Loucy (cell line): Measurements from ENCODE around the gene AKAP6.

Source experiments
- H2AFZ ChIP-seq: fragments of 200-600 bp; sonication (generic); 2 replicates; pipeline ENCODE4 v1.6.0; 2016; ENCODE audit warnings: antibody characterized with exemption, mild to moderate bottlenecking, low read length, moderate library complexity
- H3F3A ChIP-seq: fragments of 200-600 bp; 2 replicates; pipeline ENCODE4 v1.6.0; 2016; ENCODE audit warnings: antibody characterized with exemption, low read depth, mild to moderate bottlenecking
- H3K27me3 ChIP-seq: fragments of 200-600 bp; sonication (generic); 2 replicates; pipeline ENCODE4 v1.6.1; 2014; ENCODE audit warnings: low read length, mild to moderate bottlenecking; ENCODE audit not compliant: insufficient read depth, poor library complexity, severe bottlenecking
- H3K36me3 ChIP-seq: fragments of 200-600 bp; sonication (generic); 2 replicates; pipeline ENCODE4 v1.6.1; 2016; ENCODE audit warnings: low read length; ENCODE audit not compliant: insufficient read depth
- H3K4me1 ChIP-seq: fragments of 200-600 bp; sonication (generic); 2 replicates; pipeline ENCODE4 v1.5.1; 2014; ENCODE audit warnings: low read length, mild to moderate bottlenecking; ENCODE audit not compliant: insufficient read depth, poor library complexity, severe bottlenecking
- H3K4me2 ChIP-seq: fragments of 200-600 bp; sonication (generic); 2 replicates; pipeline ENCODE4 v1.6.0; 2014; ENCODE audit warnings: antibody characterized with exemption, low read length, low read depth, mild to moderate bottlenecking; ENCODE audit not compliant: poor library complexity, severe bottlenecking
- H3K4me3 ChIP-seq: fragments of 200-600 bp; sonication (generic); 2 replicates; pipeline ENCODE4 v1.5.1; 2014; ENCODE audit warnings: low read length, mild to moderate bottlenecking, mixed read lengths; ENCODE audit not compliant: poor library complexity, severe bottlenecking
- H3K79me2 ChIP-seq: fragments of 200-600 bp; sonication (generic); 2 replicates; pipeline ENCODE4 v1.6.1; 2014; ENCODE audit warnings: low read length; ENCODE audit not compliant: insufficient read depth
- H3K9ac ChIP-seq: fragments of 200-600 bp; sonication (generic); 2 replicates; pipeline ENCODE4 v1.6.0; 2014; ENCODE audit warnings: mild to moderate bottlenecking, low read depth, low read length, moderate library complexity; ENCODE audit not compliant: poor library complexity, severe bottlenecking
- H3K9me2 ChIP-seq: fragments of 200-600 bp; sonication (generic); replicated peaks from 2 replicates; pipeline ENCODE4 v1.6.1; 2016; ENCODE audit warnings: low read depth, low read length, mixed read lengths
- H3K9me3 ChIP-seq: fragments of 200-600 bp; sonication (generic); 2 replicates; pipeline ENCODE4 v1.6.1; 2014; ENCODE audit warnings: mild to moderate bottlenecking, antibody characterized with exemption, low read length, low read depth; ENCODE audit not compliant: insufficient read depth
- H4K20me1 ChIP-seq: fragments of 200-600 bp; sonication (generic); 2 replicates; pipeline ENCODE4 v1.6.0; 2014; ENCODE audit warnings: antibody characterized with exemption, low read length, mild to moderate bottlenecking; ENCODE audit not compliant: insufficient read depth, poor library complexity, severe bottlenecking
- CTCF ChIP-seq: fragments of 200-600 bp; sonication (generic); conservative IDR thresholded peaks from 2 replicates; pipeline ENCODE4 v1.5.1; 2014; ENCODE audit warnings: mild to moderate bottlenecking, antibody characterized with exemption, low read length
- EZH2phosphoT487 ChIP-seq: fragments of 200-600 bp; IDR thresholded peaks from 2 replicates; pipeline ENCODE4 v1.6.1; 2018; ENCODE audit warnings: antibody characterized with exemption, mild to moderate bottlenecking, moderate library complexity, borderline replicate concordance

Gene AKAP6

GRCh38 chr14:32318087-32318795, 10.9 kb upstream of the AKAP6 start:
- no peaks in the 10 kb centered on the region for H3K36me3 ChIP-seq
- H3K79me2 ChIP-seq, result no peaks in the 10 kb centered on the region
- H3K9me3 ChIP-seq, result no peaks in the 10 kb centered on the region
- no peak for TF ChIP-seq CTCF
- no peak for TF ChIP-seq EZH2phosphoT487
- no peaks in the 10 kb centered on the region for H3K27me3 ChIP-seq
- H3K4me3 ChIP-seq, result no peak overlapping the region
- H3K9me2 ChIP-seq, result no peaks in the 10 kb centered on the region
- no peaks in the 10 kb centered on the region for H3F3A ChIP-seq
- H3K4me1 ChIP-seq, result no peaks in the 10 kb centered on the region
- H2AFZ ChIP-seq, result no peak overlapping the region
- H4K20me1 ChIP-seq, result no peaks in the 10 kb centered on the region
- H3K4me2 ChIP-seq, result no peak overlapping the region
- H3K9ac ChIP-seq, result no peak overlapping the region

GRCh38 chr14:32319368-32320049, 9.6 kb upstream of the AKAP6 start:
- Histone ChIP-seq H3F3A (no peaks in the 10 kb centered on the region), H3K9me2 (no peaks in the 10 kb centered on the region), H3K36me3 (no peaks in the 10 kb centered on the region), H4K20me1 (no peaks in the 10 kb centered on the region), H3K4me1 (no peaks in the 10 kb centered on the region), H3K79me2 (no peaks in the 10 kb centered on the region), H3K27me3 (no peaks in the 10 kb centered on the region), H2AFZ (no peak overlapping the region), H3K4me3 (no peak overlapping the region), H3K4me2 (no peak overlapping the region), H3K9me3 (no peaks in the 10 kb centered on the region), H3K9ac (no peak overlapping the region)
- no peak for TF ChIP-seq EZH2phosphoT487
- no peak for TF ChIP-seq CTCF

GRCh38 chr14:32324601-32325000, 4.5 kb upstream of the AKAP6 start:
- H3K4me3 ChIP-seq, result no peak overlapping the region
- H3K36me3 ChIP-seq, result no peaks in the 10 kb centered on the region
- no peak overlapping the region for H3K9ac ChIP-seq
- no peaks in the 10 kb centered on the region for H3K9me3 ChIP-seq
- TF ChIP-seq CTCF (no peak), EZH2phosphoT487 (no peak)
- H3K27me3 ChIP-seq, result no peaks in the 10 kb centered on the region
- no peaks in the 10 kb centered on the region for H3K9me2 ChIP-seq
- no peak overlapping the region for H2AFZ ChIP-seq
- H3K4me1 ChIP-seq, result peaks cover 11% of the 10 kb centered on the region
- no peaks in the 10 kb centered on the region for H4K20me1 ChIP-seq
- H3F3A ChIP-seq, result no peaks in the 10 kb centered on the region
- H3K79me2 ChIP-seq, result no peaks in the 10 kb centered on the region
- no peak overlapping the region for H3K4me2 ChIP-seq
